ENCODE data around the gene TGIF1. TPM values are rescaled to one million over a fixed set of nuclear protein-coding genes. Genes with fewer than 3 reads are reported as not detected.

TGIF1 gene
- total and polyA plus RNA-seq, 10 of the 15 experiments (the other 5 are each of a cell fraction or from before 2014, with no cell fraction given) = 1.8 to 8.5 (median 6.4) TPM

DNA sequence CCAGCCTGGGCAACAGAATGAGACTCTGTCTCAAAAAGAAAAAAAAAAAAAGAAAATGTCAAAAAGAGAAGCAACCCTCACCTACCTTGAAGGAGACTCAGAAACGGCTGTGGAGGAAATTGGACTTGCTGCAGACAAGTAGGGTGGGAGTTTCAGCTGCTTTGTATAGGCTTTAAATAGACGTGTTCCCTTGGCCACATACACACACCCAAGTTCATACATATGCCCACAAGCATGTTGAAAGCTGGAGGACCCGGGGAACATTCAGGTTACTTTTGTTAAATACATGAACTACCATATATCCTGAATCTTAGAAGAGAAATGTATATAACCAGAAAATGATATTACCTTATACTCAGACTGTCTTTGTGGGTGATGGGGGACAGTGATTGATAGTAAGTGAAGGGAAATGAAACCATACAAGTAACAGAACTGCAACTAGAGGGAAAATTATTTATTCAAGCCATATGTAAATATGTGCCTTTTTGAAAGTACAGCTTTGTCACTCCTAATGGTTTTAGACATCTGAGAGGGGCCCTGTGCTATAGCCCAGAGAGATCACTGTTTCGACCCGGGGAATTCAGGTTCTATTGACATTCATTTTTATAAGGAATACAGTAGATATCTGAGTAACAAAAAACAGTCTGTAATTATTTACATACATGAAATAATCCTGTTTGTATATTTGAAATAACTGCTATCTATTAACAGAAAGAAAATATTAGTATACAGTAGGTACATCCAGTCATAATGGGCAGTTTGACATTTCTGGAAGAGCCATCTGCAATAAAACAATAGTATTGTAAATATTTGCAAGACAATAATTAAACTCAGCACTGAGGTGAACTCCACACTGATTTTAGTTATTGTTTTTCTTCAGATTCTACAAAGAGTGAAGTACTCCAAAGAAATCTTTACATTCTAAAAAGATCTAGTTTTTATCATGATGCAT lies 48.0 kb upstream of the TGIF1 start:
- POLR2A ChIA-PET = interaction anchor here (0.5 to 0.7 kb wide), 4 partner anchors 16 to 290 kb away, joined by 3 to 4 read pairs (median 3); no protein-coding TSS in a partner anchor
- H3K4me2 ChIP-seq (ENCODE audit: control insufficient read depth, insufficient read depth) = peak overlapping the region; percentile 67
- DNase-seq (ENCODE audit: low read depth, low spot score) (peak; percentile 34), ATAC-seq (peak; percentile 92), FAIRE-seq (peak; percentile 65)
- H2AFZ ChIP-seq (ENCODE audit: control insufficient read depth, low read depth, low read length) = no peak overlapping the region; the same call in 1 of the 2 replicates
- peaks cover 2% of the 10 kb centered on the region; the same call in 2 of the 3 replicates for H3K9me3 ChIP-seq (replicated peaks; ENCODE audit: control insufficient read depth, insufficient read depth, low read length)
- 2% methylated on average over 5 of the region's 5 CpGs for WGBS (ENCODE audit: insufficient coverage, insufficient replicate concordance, low lambda C conversion rate, missing lambda C conversion rate)
- intact Hi-C loops (cut with micrococcal nuclease; ENCODE audit: unreplicated experiment) (loop anchor here (5.0 kb wide), 2 partner anchors 45 to 185 kb away; no protein-coding TSS in a partner anchor), in situ Hi-C loops (cut with MboI) (no loop called here)
- no TSS peak for BruUV-seq (replicated peaks)
- peaks cover 36% of the 10 kb centered on the region for H3K4me1 ChIP-seq (ENCODE audit: control insufficient read depth, insufficient read depth, low read length)
- no peak overlapping the region for H3K9ac ChIP-seq (ENCODE audit: control insufficient read depth, insufficient read depth, low read length)
- peak overlapping the region; percentile 21; the same call in 1 of the 2 replicates for H3K4me3 ChIP-seq
- H3K36me3 ChIP-seq (ENCODE audit: control insufficient read depth in 2 of 2, insufficient read depth in 2 of 2, low read length in 1 of 2) = no peaks in the 10 kb centered on the region
- CTCF ChIA-PET = interaction anchor here (0.7 kb wide), 1 partner anchor 23 kb away, joined by 3 read pairs; no protein-coding TSS in a partner anchor
- H4K20me1 ChIP-seq (ENCODE audit: control insufficient read depth, insufficient read depth) = no peaks in the 10 kb centered on the region
- SMC1A ChIA-PET (ENCODE audit: uncharacterized antibody, unreplicated experiment) = interaction anchor here (0.5 to 1.3 kb wide), 2 partner anchors 51 to 140 kb away, joined by 3 read pairs; no protein-coding TSS in a partner anchor
- no peaks in the 10 kb centered on the region for H3K79me2 ChIP-seq (ENCODE audit: control insufficient read depth, insufficient read depth, low read length)
- H3K27ac ChIP-seq (ENCODE audit: control insufficient read depth, insufficient read depth) = peak overlapping the region; percentile 56; the same call in 1 of the 2 replicates
- RAD21 ChIA-PET (ENCODE audit: unreplicated experiment) = no interaction called here
- H3K27me3 ChIP-seq (replicated peaks in 1 of 2; ENCODE audit: control insufficient read depth in 2 of 2, insufficient read depth in 2 of 2, low read length in 1 of 2) = no peaks in the 10 kb centered on the region
- TF ChIP-seq POLR2AphosphoS5 (IDR thresholded peaks at IDR 0.05; ENCODE audit: low read length) (no peak), MEF2A (IDR thresholded peaks at IDR 0.05; ENCODE audit: insufficient read depth, low read depth, low read length) (0 out of 2 replicates have a peak, but pooled peaks have one; percentile 42), POU2F2 (IDR thresholded peaks at IDR 0.05; ENCODE audit: borderline replicate concordance, low read depth, low read length) (peak; percentile 87; the same call in 2 of the 3 replicates), NFIC (IDR thresholded peaks at IDR 0.05; ENCODE audit: low read depth, low read length) (peak; percentile 81), SRF (IDR thresholded peaks at IDR 0.05; ENCODE audit: low read depth in 2 of 2, low read length in 2 of 2) (no peak), DPF2 (IDR thresholded peaks at IDR 0.05) (peak; percentile 49), EP300 (IDR thresholded peaks at IDR 0.05; ENCODE audit: borderline replicate concordance in 1 of 2, control insufficient read depth in 1 of 2, low read depth in 2 of 2, low read length in 2 of 2) (0 out of 4 replicates have a peak, but pooled peaks of 1 of the 2 experiments have one; percentile 55), SPI1 (IDR thresholded peaks at IDR 0.05; ENCODE audit: borderline replicate concordance, insufficient read depth, low read depth, low read length) (peak; percentile 91), SUPT20H (IDR thresholded peaks at IDR 0.05; ENCODE audit: borderline replicate concordance, control insufficient read depth, low read depth, low read length) (no peak), POLR2A (IDR thresholded peaks at IDR 0.05; ENCODE audit: low read depth, low read length) (no peak), GATAD2B (conservative IDR thresholded peaks at IDR 0.05; ENCODE audit: low read depth) (no peak), ATF7 (IDR thresholded peaks at IDR 0.05; ENCODE audit: low read depth) (no peak), IRF4 (IDR thresholded peaks at IDR 0.05; ENCODE audit: low read depth, low read length) (peak; percentile 53; the same call in 1 of the 2 replicates), SREBF1 (IDR thresholded peaks at IDR 0.05; ENCODE audit: low read length) (0 out of 2 replicates have a peak, but pooled peaks have one; percentile 28), STAT1 (conservative IDR thresholded peaks at IDR 0.05) (no peak), ETV6 (conservative IDR thresholded peaks at IDR 0.05 in 1 of 2, IDR thresholded peaks at IDR 0.05 in 1 of 2; ENCODE audit: borderline replicate concordance in 1 of 2, low read depth in 1 of 2) (peak in 1 of 2 experiments; percentile 15; a peak in 1 of 4 replicates)
- TF ChIP-seq, protein P1, sequence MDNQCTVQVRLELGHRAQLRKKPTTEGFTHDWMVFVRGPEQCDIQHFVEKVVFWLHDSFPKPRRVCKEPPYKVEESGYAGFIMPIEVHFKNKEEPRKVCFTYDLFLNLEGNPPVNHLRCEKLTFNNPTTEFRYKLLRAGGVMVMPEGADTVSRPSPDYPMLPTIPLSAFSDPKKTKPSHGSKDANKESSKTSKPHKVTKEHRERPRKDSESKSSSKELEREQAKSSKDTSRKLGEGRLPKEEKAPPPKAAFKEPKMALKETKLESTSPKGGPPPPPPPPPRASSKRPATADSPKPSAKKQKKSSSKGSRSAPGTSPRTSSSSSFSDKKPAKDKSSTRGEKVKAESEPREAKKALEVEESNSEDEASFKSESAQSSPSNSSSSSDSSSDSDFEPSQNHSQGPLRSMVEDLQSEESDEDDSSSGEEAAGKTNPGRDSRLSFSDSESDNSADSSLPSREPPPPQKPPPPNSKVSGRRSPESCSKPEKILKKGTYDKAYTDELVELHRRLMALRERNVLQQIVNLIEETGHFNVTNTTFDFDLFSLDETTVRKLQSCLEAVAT (IDR thresholded peaks at IDR 0.05) = no peak

Measured in GM12878 (cell line).